OCI-LY7 (cell line): Measurements from ENCODE around the gene FAM234B. TPM values are rescaled to one million over a fixed set of nuclear protein-coding genes. Genes with fewer than 3 reads are reported as not detected.

Experiments used
- BruUV-seq: library from RNA; stranded (reverse); fragments of 400-500 nt; replicated peaks from 2 replicates; lab custom pipeline; 2021; lab: Mats Ljungman, UMichigan
- CTCF ChIA-PET: fragments of 300-600 bp; sonication (Branson Sonifier 250); formaldehyde crosslinking; loops from one replicate; lab custom pipeline; 2022; ENCODE audit warnings: antibody characterized with exemption; ENCODE audit not compliant: unreplicated experiment; lab: Charles Lee
- POLR2A ChIA-PET: fragments of 300-600 bp; sonication (Branson Sonifier 250); formaldehyde crosslinking; loops from one replicate; lab custom pipeline; 2022; ENCODE audit warnings: antibody characterized with exemption; lab: Charles Lee
- DNase-seq: peaks from one replicate; pipeline ENCODE4 v3.0.0-alpha.2; 2015; ENCODE audit warnings: low spot score
- H2AFZ ChIP-seq: fragments of 200-600 bp; sonication (generic), shearing (Covaris generic); 2 replicates; pipeline ENCODE4 v1.6.1; 2014; ENCODE audit warnings: mild to moderate bottlenecking, antibody characterized with exemption, low read length, moderate library complexity
- H3K27ac ChIP-seq: fragments of 200-600 bp; sonication (generic); 2 replicates; pipeline ENCODE4 v1.5.1; 2014; ENCODE audit warnings: mixed run types, low read depth, mild to moderate bottlenecking, moderate library complexity, low read length, inconsistent platforms; ENCODE audit not compliant: poor library complexity, severe bottlenecking
- H3K36me3 ChIP-seq: fragments of 200-600 bp; sonication (generic); 2 replicates; pipeline ENCODE4 v1.6.1; 2014; ENCODE audit warnings: mild to moderate bottlenecking, antibody characterized with exemption, low read length, moderate library complexity, mixed read lengths; ENCODE audit not compliant: insufficient read depth
- H3K4me1 ChIP-seq: fragments of 200-600 bp; sonication (generic); 2 replicates; pipeline ENCODE4 v1.5.1; 2014; ENCODE audit warnings: mild to moderate bottlenecking, low read length; ENCODE audit not compliant: insufficient read depth, poor library complexity, severe bottlenecking
- H3K4me2 ChIP-seq: fragments of 200-600 bp; sonication (generic); 2 replicates; pipeline ENCODE4 v1.6.1; 2014; ENCODE audit warnings: mild to moderate bottlenecking, low read length
- H3K4me3 ChIP-seq: fragments of 200-600 bp; sonication (generic); 2 replicates; pipeline ENCODE4 v1.5.1; 2014; ENCODE audit warnings: mild to moderate bottlenecking, low read depth, low read length; ENCODE audit not compliant: poor library complexity, severe bottlenecking
- H3K79me2 ChIP-seq: fragments of 200-600 bp; sonication (generic); 2 replicates; pipeline ENCODE4 v1.6.1; 2016; ENCODE audit warnings: low read depth, mild to moderate bottlenecking, low read length, moderate library complexity, mixed read lengths; ENCODE audit not compliant: insufficient read depth
- H3K9me2 ChIP-seq: fragments of 200-600 bp; sonication (generic); 2 replicates; pipeline ENCODE4 v1.6.1; 2016; ENCODE audit warnings: mild to moderate bottlenecking, low read length, mixed read lengths; ENCODE audit not compliant: insufficient read depth
- H3K9me3 ChIP-seq: fragments of 200-600 bp; sonication (generic); 2 replicates; pipeline ENCODE4 v1.6.1; 2014; ENCODE audit warnings: mild to moderate bottlenecking, mixed run types, low read length, mixed read lengths
- H4K20me1 ChIP-seq: fragments of 200-600 bp; sonication (generic); 2 replicates; pipeline ENCODE4 v1.6.1; 2014; ENCODE audit warnings: mild to moderate bottlenecking, antibody characterized with exemption, low read length, moderate library complexity, mixed read lengths; ENCODE audit not compliant: insufficient read depth
- CTCF ChIP-seq: fragments of 200-600 bp; sonication (generic); conservative IDR thresholded peaks from 2 replicates; pipeline ENCODE4 v1.5.1; 2014; ENCODE audit warnings: mild to moderate bottlenecking, antibody characterized with exemption, low read length, moderate library complexity, mixed read lengths
- EZH2phosphoT487 ChIP-seq: fragments of 200-600 bp; sonication (generic); IDR thresholded peaks from 2 replicates; pipeline ENCODE4 v1.6.1; 2018; ENCODE audit warnings: low read depth, borderline replicate concordance, mild to moderate bottlenecking, mixed run types, antibody characterized with exemption, low read length, moderate library complexity, mixed read lengths
- intact Hi-C: fragments of 100-400 bp; cut with micrococcal nuclease; formaldehyde crosslinking; loops from one replicate; pipeline ENCODE4 v1.10.0; 2022; ENCODE audit not compliant: unreplicated experiment
- total RNA-seq, 2 experiments: library from RNA; depleted of rRNA in 1 of 2; stranded (reverse); fragments of >200 nt in 1 of 2; shearing (Covaris generic) in 1 of 2; gene quantifications; 2 replicates each; pipeline ENCODE4 v1.2.3, GENCODE V29; 2014 to 2022

FAM234B gene
- total RNA-seq, 2 experiments from 2014 or later: 4.7 to 7.0 TPM

- no peak overlapping the region for H2AFZ ChIP-seq
- H3K9me3 ChIP-seq: no peaks in the 10 kb centered on the region
- TF ChIP-seq CTCF (no peak), EZH2phosphoT487 (no peak)
- H3K79me2 ChIP-seq: no peaks in the 10 kb centered on the region
- ChIA-PET POLR2A (no interaction called here), CTCF (no interaction called here)
- no TSS peak for BruUV-seq
- no peak overlapping the region for H3K27ac ChIP-seq
- no peaks in the 10 kb centered on the region for H3K36me3 ChIP-seq
- no peaks in the 10 kb centered on the region for H3K9me2 ChIP-seq
- no peak overlapping the region for H3K4me3 ChIP-seq
- no peaks in the 10 kb centered on the region for H3K4me1 ChIP-seq
- no peaks in the 10 kb centered on the region for H4K20me1 ChIP-seq
- no peak overlapping the region for H3K4me2 ChIP-seq
- intact Hi-C loops: no loop called here
- DNase-seq: no peak
Observed at GRCh38 chr12:13011098-13011497, 33.1 kb upstream of the FAM234B start.

- TF ChIP-seq CTCF (0 out of 2 replicates have a peak, but pooled peaks have one; percentile 13), EZH2phosphoT487 (no peak)
- Histone ChIP-seq H3K27ac (no peak overlapping the region), H3K79me2 (no peaks in the 10 kb centered on the region), H3K4me3 (no peak overlapping the region), H3K9me3 (no peaks in the 10 kb centered on the region), H3K9me2 (no peaks in the 10 kb centered on the region), H3K4me1 (no peaks in the 10 kb centered on the region), H4K20me1 (no peaks in the 10 kb centered on the region), H3K4me2 (no peak overlapping the region), H2AFZ (no peak overlapping the region), H3K36me3 (no peaks in the 10 kb centered on the region)
- POLR2A ChIA-PET: no interaction called here
- CTCF ChIA-PET: no interaction called here
- DNase-seq: no peak
- no TSS peak for BruUV-seq
- intact Hi-C loops: no loop called here
Observed at GRCh38 chr12:13022851-13023271, 21.3 kb upstream of the FAM234B start.

GRCh38 chr12:13023811-13024530 lies 20.2 kb upstream of the FAM234B start:
- Histone ChIP-seq H4K20me1 (no peaks in the 10 kb centered on the region), H3K27ac (no peak overlapping the region), H3K36me3 (no peaks in the 10 kb centered on the region), H3K9me3 (no peaks in the 10 kb centered on the region), H3K4me2 (no peak overlapping the region), H3K4me3 (no peak overlapping the region), H2AFZ (no peak overlapping the region), H3K9me2 (no peaks in the 10 kb centered on the region), H3K4me1 (no peaks in the 10 kb centered on the region), H3K79me2 (no peaks in the 10 kb centered on the region)
- intact Hi-C loops: no loop called here
- ChIA-PET CTCF (no interaction called here), POLR2A (no interaction called here)
- no TSS peak for BruUV-seq
- DNase-seq: no peak
- TF ChIP-seq CTCF: peak; percentile 54
- TF ChIP-seq EZH2phosphoT487: no peak
